Measurements from ENCODE around the gene GRM6. TPM values are rescaled to one million over a fixed set of nuclear protein-coding genes. Genes with fewer than 3 reads are reported as not detected.

The GRM6 gene
- total RNA-seq (not detected), polyA plus RNA-seq (under 1 TPM in 2 of 3 donors, not detected in 1; under 0.01 to 0.08 TPM)
- long read RNA-seq, donor 1: 0 reads
- long read RNA-seq, donor 2: 0 reads
- long read RNA-seq, donor 3: 0 reads
- long read RNA-seq, donor 4: 0 reads
- long read RNA-seq, donor 5: 0 reads
- long read RNA-seq, donor 6: 0 reads
- long read RNA-seq, donor 7: 0 reads
- long read RNA-seq, donor 8: 0 reads
- long read RNA-seq, donor 9: 0 reads
- long read RNA-seq, donor 10: 0 reads

GRCh38 chr5:178994580-178995340 is at the start of gene GRM6:
Gene GRM6 (minus strand): TSS chr5:178995320. CDS start chr5:178994944, 376 bp downstream.
- intact Hi-C loops (cut with DNase I): no loop called here
- 1 to 3% (median 2%) methylated on average over 39 to 97 of the region's 97 CpGs; no CpG with 5 or more reads in 1 of the 4 donors for WGBS, 4 donors
- no peaks in the 10 kb centered on the region for H3K9me3 ChIP-seq (replicated peaks in 1 of 3)
- H3K27ac ChIP-seq: no peak within 1 kb of the TSS
- H3K36me3 ChIP-seq (replicated peaks in 1 of 2): no peaks in the 10 kb centered on the region
- no peak within 1 kb of the TSS for H3K4me3 ChIP-seq
- H3K27me3 ChIP-seq: peaks cover 10% of the 10 kb centered on the region
- no peaks in the 10 kb centered on the region for H3K4me1 ChIP-seq (replicated peaks in 1 of 2)
- peak in 1 of 7 donors; percentile 21 for DNase-seq
- TF ChIP-seq POLR2A (IDR thresholded peaks at IDR 0.05) (no peak), CTCF (IDR thresholded peaks at IDR 0.05) (no peak)

GRCh38 chr5:179044765-179045164 is 49.6 kb upstream of the GRM6 start:
- Histone ChIP-seq H3K9me3 (replicated peaks in 1 of 3) (peaks cover 0 to 10% (median 0%) of the 10 kb centered on the region in 3 donors), H3K27ac (no peak overlapping the region), H3K4me1 (replicated peaks in 1 of 2) (no peaks in the 10 kb centered on the region), H3K27me3 (no peaks in the 10 kb centered on the region), H3K4me3 (no peak overlapping the region), H3K36me3 (replicated peaks in 1 of 2) (no peaks in the 10 kb centered on the region)
- WGBS, 4 donors: 60 to 87% (median 74%) methylated on average over 2 of the region's 2 CpGs
- TF ChIP-seq CTCF (IDR thresholded peaks at IDR 0.05) (no peak), POLR2A (IDR thresholded peaks at IDR 0.05) (no peak)
- intact Hi-C loops (cut with DNase I): no loop called here
- DNase-seq: no peak

- intact Hi-C loops (cut with DNase I): loop anchor here in 1 of 2 donors (10.0 kb wide), 1 partner anchor 148 kb away; no protein-coding TSS in a partner anchor
- H3K36me3 ChIP-seq (replicated peaks in 1 of 2): peaks cover 0 to 28% of the 10 kb centered on the region in 2 donors
These were observed 38.0 kb upstream of the GRM6 start for GRCh38 chr5:179033004-179033580.

More at GRCh38 chr5:179033004-179033580, 38.0 kb upstream of the GRM6 start:
- no peak for DNase-seq
- Histone ChIP-seq H3K4me1 (replicated peaks in 1 of 2) (no peaks in the 10 kb centered on the region), H3K27ac (no peak overlapping the region), H3K27me3 (no peaks in the 10 kb centered on the region), H3K4me3 (peak overlapping the region in 1 of 4 donors; percentile 13), H3K9me3 (replicated peaks in 1 of 3) (peaks cover 24 to 93% (median 42%) of the 10 kb centered on the region in 3 donors)
- TF ChIP-seq CTCF (IDR thresholded peaks at IDR 0.05) (no peak), POLR2A (IDR thresholded peaks at IDR 0.05) (no peak)
- 93 to 99% (median 98%) methylated on average over 7 of the region's 7 CpGs for WGBS, 4 donors

All from adrenal gland (tissue), 19 donors.